GM21786 (cell line): ENCODE measurements around the gene RPP25L.

Experiments used
- ATAC-seq: cut with Tn5 transposase; IDR thresholded peaks from one replicate; pipeline ENCODE4 v1.9.1; 2021; ENCODE audit not compliant: unreplicated experiment

The RPP25L gene

DNA sequence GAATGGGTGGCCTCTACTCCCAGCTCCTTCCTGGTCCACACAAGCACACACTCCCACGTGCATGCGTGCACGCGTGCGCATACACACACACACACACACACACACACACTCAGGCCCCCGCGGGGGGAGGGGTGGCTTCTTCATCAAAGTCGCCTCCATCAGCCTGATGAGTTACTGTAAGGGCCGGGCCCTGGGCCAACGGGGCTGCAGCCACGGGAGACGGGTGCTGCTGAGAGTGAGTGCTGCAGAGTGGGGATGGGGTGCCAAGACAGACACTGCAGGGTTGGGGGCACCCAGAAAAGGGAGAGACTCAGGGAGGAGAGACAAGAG lies 40.5 kb downstream of the RPP25L start:
- ATAC-seq: no peak

- ATAC-seq: no peak
These were observed 41.0 kb downstream of the RPP25L start for GRCh38 chr9:34570809-34571480.

- ATAC-seq: no peak
These were observed 41.5 kb downstream of the RPP25L start for GRCh38 chr9:34570376-34570775.

DNA sequence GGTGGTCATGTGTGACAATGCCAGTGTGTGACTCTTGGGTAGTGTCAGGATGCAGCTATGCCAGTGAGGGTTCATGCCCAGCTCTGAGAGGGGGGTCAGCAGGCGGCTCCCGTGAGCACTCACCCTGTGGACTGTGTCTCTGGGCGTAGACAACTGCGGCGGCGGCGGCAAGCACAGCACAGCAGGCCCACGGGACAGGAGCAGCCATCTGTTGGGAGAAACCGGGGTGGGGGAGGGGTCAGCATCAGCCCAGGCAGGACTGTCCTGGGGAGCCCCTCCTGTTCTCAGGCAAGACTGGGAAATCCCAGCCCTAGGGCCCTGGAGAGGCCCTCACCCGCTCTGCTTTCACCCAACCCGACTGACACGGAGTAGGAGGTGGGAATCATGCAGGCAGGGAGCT lies 43.1 kb downstream of the RPP25L start:
- no peak for ATAC-seq

- no peak for ATAC-seq
These were observed 43.8 kb downstream of the RPP25L start for GRCh38 chr9:34568133-34568532.

DNA sequence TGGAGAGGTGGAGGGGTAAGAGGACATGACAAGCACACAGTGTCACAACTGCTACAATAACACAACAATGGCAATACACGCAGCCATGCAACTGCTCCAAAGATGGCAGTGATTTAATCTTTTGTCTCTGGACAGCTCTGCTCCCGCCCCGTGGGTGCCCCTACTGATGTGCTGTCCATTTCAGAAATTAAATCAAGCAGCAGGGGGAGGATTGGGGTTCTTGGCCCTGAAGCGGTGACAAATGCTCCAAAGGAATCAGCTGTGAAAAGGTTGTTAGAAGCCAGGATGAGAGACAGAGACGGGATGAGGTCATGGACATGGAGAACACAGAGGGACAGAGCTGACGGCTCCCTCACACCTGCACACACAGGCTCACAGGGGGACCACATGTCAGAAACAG lies 44.9 kb downstream of the RPP25L start:
- ATAC-seq: no peak

GRCh38 chr9:34566322-34566721 lies 45.6 kb downstream of the RPP25L start:
- no peak for ATAC-seq

DNA sequence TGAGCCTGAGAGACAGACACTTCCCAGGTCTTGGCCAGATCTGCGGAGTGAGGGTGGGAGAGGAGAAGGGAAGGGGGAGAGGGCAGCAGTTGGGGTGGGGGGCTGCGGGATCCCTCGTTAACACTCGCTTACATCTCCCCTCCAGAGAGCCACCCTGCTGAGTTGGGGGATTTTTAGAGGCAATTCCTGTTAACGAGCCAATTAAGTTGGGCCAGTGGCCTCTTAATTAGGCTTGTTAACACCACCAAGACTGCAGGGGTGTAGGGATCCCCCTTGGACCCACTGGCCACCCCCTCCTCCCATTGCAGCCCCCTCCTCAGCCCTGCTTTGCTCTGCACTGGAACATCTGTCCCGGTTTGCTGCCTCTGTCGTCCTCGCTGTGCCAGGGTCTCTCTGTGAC lies 46.0 kb downstream of the RPP25L start:
- no peak for ATAC-seq

DNA sequence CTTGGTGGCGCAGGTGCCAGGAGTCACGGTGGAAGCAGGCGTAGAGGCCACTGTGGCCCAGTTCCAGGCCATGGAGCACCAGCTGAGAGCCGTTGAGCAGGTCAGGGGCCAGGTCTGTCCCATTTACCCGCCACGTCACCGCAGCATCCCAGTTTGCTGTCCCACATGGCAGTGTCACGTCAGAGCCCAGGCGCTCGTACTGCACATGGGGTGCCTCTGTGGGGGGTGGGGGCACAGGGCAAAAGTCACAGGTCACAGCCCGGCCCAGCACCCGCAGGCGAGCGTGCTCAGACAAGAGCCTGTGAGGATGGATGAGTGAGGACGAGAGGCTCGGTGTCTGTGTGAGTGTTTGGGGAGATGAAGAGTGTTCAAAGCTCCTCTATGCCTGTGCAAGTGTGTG lies 47.3 kb downstream of the RPP25L start:
- ATAC-seq: no peak

DNA sequence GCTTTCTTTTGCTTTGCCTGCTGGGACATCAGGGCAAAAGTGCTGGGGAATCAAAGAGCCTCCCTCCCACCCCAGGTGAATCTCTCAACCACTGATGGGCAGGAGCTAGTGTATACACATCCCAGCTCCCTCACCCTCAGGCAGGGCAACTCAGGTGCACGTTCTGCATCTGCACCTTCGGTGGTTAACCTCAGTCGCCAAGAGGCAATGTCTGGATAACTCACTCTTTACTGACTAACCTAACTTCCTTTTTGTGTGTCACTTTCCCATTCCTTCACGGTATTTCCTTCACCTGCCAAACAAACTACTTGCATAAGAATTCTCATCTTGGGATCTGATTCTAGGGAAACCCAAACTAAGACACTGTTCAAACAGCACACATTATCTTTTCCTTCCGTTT lies 48.6 kb downstream of the RPP25L start:
- ATAC-seq: no peak

DNA sequence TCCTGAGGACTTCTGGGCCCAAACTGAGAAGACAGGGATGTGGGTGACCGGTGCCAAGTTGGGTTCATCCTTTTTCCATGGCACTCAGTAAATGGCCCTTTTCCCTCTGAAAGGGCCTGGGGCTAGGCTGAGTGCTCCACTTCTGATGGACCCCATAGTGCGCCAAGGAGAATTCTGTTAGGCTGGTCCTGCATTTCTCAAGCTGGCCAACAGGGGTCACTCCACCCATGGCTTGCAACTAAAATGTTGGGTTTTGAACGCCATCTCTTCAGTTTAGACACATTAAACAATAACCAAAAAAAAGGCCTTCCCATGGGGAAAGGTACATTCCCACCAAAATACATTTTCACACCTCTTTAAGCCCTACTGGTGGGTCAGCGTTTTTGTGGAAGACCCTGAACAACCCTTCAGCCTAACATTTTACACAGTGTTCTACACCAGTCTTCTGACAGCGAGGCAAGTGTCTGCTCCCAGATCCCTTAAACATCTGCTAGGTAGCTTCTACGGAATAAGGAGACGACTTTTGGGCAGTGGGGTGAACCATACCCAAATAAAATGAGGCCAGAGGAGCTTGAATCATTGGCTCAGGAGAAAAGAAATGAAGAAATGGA lies 49.7 kb downstream of the RPP25L start:
- ATAC-seq: no peak

DNA sequence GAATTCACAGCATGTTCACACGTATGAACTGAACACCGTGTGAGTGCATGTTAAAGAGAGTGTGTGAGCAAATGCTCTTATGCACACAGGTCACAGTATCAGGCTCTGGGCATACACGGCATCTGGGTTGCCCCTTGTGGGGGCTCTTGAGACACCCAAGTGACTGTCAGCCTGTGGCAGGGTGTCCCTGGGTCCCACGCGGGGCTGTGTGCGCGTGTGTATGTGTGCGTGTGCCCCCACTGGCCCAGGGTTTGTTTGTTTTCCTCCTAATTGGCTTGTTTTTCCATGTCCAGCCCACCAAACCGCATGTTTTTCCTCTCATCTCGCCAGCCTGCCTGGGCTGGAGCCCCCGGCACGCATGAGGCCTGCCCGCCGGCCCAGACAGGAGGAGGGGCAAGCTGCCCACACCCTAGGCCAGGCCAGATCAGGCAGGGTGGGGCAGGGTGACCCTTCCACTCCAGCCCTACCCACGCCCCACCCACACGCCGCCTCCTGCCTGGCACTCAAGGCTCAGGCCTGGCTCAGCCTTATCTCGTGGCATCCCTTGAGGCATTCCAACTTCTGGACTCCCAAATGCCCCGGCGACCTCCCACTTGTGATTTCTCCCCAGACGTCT lies 51.2 kb downstream of the RPP25L start:
- no peak for ATAC-seq
